Nephron (organoid): ENCODE measurements around the gene KSR2.
"Not testable (repeated sequence)": the region's sequence is repeated elsewhere in the genome, so short reads cannot be mapped to it uniquely, and the experiment has no call there.

Source experiments
- H3K27ac Mint-ChIP-seq, 3 experiments: 2 replicates each; pipeline ENCODE4 v1.8.0; 2020; ENCODE audit warnings: mixed read lengths in 3 of 3, mild to moderate bottlenecking in 2 of 3, moderate library complexity in 1 of 3
- H3K27me3 Mint-ChIP-seq: 2 replicates; pipeline ENCODE4 v1.8.0; 2021; ENCODE audit warnings: low read depth, mild to moderate bottlenecking, moderate library complexity, mixed read lengths
- H3K36me3 Mint-ChIP-seq: 2 replicates; pipeline ENCODE4 v1.8.0; 2020; ENCODE audit warnings: low read depth, mixed read lengths
- H3K4me1 Mint-ChIP-seq: 2 replicates; pipeline ENCODE4 v1.8.0; 2020; ENCODE audit warnings: mixed read lengths
- H3K4me3 Mint-ChIP-seq, 3 experiments: 2 replicates each; pipeline ENCODE4 v1.8.0; 2020; ENCODE audit warnings: mild to moderate bottlenecking in 3 of 3, mixed read lengths in 3 of 3, moderate library complexity in 2 of 3
- H3K9me3 Mint-ChIP-seq: 2 replicates; pipeline ENCODE4 v1.8.0; 2020; ENCODE audit warnings: mixed read lengths
- CTCF ChIP-seq, 3 experiments: fragments of 200-600 bp; sonication (generic); IDR thresholded peaks; one replicate each; pipeline ENCODE4 v1.5.0; 2021; ENCODE audit warnings: antibody characterized with exemption in 3 of 3; ENCODE audit not compliant: unreplicated experiment in 3 of 3

The KSR2 gene

GRCh38 chr12:117629454-117629853, 339.3 kb downstream of the KSR2 start:
- peaks cover 43% of the 10 kb centered on the region for H3K27me3 Mint-ChIP-seq
- peaks cover 5% of the 10 kb centered on the region for H3K9me3 Mint-ChIP-seq
- H3K36me3 Mint-ChIP-seq, result no peaks in the 10 kb centered on the region
- H3K4me3 Mint-ChIP-seq, result no peak overlapping the region
- H3K4me1 Mint-ChIP-seq, result no peaks in the 10 kb centered on the region
- no peak overlapping the region for H3K27ac Mint-ChIP-seq
- no peak for TF ChIP-seq CTCF (IDR thresholded peaks at IDR 0.05; ENCODE audit: unreplicated experiment in 3 of 3)

- not testable (repeated sequence) for H3K4me1 Mint-ChIP-seq, H3K27ac Mint-ChIP-seq, H3K36me3 Mint-ChIP-seq, H3K9me3 Mint-ChIP-seq, H3K4me3 Mint-ChIP-seq
- H3K27me3 Mint-ChIP-seq, result peaks cover 37% of the 10 kb centered on the region
Observed at GRCh38 chr12:117628711-117629110, 340.1 kb downstream of the KSR2 start.

- H3K4me3 Mint-ChIP-seq, result no peak overlapping the region
- H3K4me1 Mint-ChIP-seq, result no peaks in the 10 kb centered on the region
- H3K9me3 Mint-ChIP-seq, result peaks cover 5% of the 10 kb centered on the region
- no peak for TF ChIP-seq CTCF (IDR thresholded peaks at IDR 0.05; ENCODE audit: unreplicated experiment in 3 of 3)
- no peak overlapping the region for H3K27ac Mint-ChIP-seq
- H3K27me3 Mint-ChIP-seq, result peaks cover 35% of the 10 kb centered on the region
- no peaks in the 10 kb centered on the region for H3K36me3 Mint-ChIP-seq
Observed at GRCh38 chr12:117622741-117623140, 346.0 kb downstream of the KSR2 start.

GRCh38 chr12:117622087-117622486, 346.7 kb downstream of the KSR2 start:
- Mint-ChIP-seq H3K4me3 (no peak overlapping the region), H3K9me3 (peaks cover 7% of the 10 kb centered on the region)

GRCh38 chr12:117607778-117608177, 361.0 kb downstream of the KSR2 start:
- TF ChIP-seq CTCF (IDR thresholded peaks at IDR 0.05; ENCODE audit: unreplicated experiment in 3 of 3), result no peak
- no peaks in the 10 kb centered on the region for H3K36me3 Mint-ChIP-seq
- H3K27ac Mint-ChIP-seq, result no peak overlapping the region
- peaks cover 24% of the 10 kb centered on the region for H3K27me3 Mint-ChIP-seq
- no peaks in the 10 kb centered on the region for H3K4me1 Mint-ChIP-seq
- peaks cover under 1% of the 10 kb centered on the region for H3K9me3 Mint-ChIP-seq
- H3K4me3 Mint-ChIP-seq, result no peak overlapping the region

More at GRCh38 chr12:117622087-117622486, 346.7 kb downstream of the KSR2 start:
- no peak for TF ChIP-seq CTCF (IDR thresholded peaks at IDR 0.05; ENCODE audit: unreplicated experiment in 3 of 3)
- Mint-ChIP-seq H3K27me3 (peaks cover 29% of the 10 kb centered on the region), H3K36me3 (no peaks in the 10 kb centered on the region), H3K4me1 (no peaks in the 10 kb centered on the region), H3K27ac (no peak overlapping the region)

- Mint-ChIP-seq H3K4me3 (no peak overlapping the region), H3K36me3 (no peaks in the 10 kb centered on the region), H3K27me3 (peaks cover 22% of the 10 kb centered on the region), H3K4me1 (no peaks in the 10 kb centered on the region), H3K9me3 (no peaks in the 10 kb centered on the region), H3K27ac (no peak overlapping the region)
- no peak for TF ChIP-seq CTCF (IDR thresholded peaks at IDR 0.05; ENCODE audit: unreplicated experiment in 3 of 3)
Observed at GRCh38 chr12:117606945-117607344, 361.8 kb downstream of the KSR2 start.
